GM10266 (cell line): ENCODE results near the gene SSH2.
"Not testable (repeated sequence)": the region's sequence is repeated elsewhere in the genome, so short reads cannot be mapped to it uniquely, and the experiment has no call there.

Experiments
- DNase-seq: peaks from one replicate; pipeline ENCODE4 v3.0.0; 2012; ENCODE audit errors: extremely low spot score
- TF ChIP-seq, protein P1 (sequence below): IDR thresholded peaks from 2 replicates; pipeline ENCODE4 v1.5.1; 2012; ENCODE audit warnings: mild to moderate bottlenecking, low read depth; ENCODE audit not compliant: control insufficient read depth, insufficient read depth; ENCODE audit errors: missing control alignments

SSH2 gene

DNA sequence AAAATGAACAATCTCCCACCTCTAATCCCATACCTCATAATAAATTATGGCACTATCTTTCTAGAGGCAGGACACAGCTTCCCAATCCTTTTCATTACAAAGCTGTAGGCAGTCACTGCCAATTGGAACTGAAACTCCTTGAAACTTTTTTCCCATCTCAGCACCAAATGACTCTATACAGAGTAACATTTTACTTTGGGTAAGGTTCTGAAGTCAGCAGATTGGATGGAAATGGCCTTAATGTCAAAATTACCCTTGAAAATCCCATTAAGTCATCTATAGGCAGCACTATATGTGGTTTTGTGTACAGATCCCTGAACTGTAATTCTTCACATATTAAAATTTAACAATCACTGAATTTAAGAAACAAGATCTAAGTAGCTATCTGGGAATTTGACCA, 277.1 kb downstream of the SSH2 start:
- DNase-seq: no peak
- TF ChIP-seq, protein P1, sequence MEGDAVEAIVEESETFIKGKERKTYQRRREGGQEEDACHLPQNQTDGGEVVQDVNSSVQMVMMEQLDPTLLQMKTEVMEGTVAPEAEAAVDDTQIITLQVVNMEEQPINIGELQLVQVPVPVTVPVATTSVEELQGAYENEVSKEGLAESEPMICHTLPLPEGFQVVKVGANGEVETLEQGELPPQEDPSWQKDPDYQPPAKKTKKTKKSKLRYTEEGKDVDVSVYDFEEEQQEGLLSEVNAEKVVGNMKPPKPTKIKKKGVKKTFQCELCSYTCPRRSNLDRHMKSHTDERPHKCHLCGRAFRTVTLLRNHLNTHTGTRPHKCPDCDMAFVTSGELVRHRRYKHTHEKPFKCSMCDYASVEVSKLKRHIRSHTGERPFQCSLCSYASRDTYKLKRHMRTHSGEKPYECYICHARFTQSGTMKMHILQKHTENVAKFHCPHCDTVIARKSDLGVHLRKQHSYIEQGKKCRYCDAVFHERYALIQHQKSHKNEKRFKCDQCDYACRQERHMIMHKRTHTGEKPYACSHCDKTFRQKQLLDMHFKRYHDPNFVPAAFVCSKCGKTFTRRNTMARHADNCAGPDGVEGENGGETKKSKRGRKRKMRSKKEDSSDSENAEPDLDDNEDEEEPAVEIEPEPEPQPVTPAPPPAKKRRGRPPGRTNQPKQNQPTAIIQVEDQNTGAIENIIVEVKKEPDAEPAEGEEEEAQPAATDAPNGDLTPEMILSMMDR: no peak

DNA sequence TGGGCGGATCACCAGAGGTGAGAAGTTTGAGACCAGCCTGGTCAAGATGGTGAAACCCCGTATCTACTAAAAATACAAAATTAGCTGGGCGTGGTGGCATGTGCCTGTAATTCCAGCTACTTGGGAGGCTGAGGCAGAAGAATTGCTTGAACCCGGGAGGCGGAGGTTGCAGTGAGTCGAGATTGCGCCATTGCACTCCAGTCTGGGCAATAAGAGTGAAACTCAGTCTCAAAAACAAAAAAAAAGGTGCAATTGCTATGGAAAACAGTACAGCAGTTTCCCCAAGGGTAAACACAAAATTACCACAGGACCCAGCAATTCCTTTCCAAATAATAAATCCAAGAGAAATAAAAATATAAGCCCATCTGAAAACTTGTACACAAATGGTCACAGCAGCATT, 278.1 kb downstream of the SSH2 start:
- not testable (repeated sequence) for DNase-seq

DNA sequence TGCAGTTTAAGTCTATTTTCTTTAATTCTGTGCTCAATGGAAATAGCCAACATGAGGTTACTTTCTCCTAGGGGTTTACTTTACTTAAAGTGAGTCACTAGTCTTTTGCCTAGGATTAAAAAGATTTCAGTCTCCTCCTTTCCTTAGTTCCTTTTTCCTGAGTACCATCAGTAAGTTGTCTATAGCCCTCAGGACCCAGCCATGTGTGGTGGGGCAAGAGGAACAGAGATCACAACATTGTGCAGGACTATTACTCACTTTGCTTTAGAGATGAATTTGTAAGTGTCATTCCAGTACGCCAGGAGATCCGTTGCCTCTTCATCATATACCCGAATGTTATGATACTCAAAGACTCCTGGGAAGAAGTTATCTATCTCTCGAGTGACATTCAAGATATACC, 279.6 kb downstream of the SSH2 start:
- no peak for DNase-seq
- TF ChIP-seq, protein P1: no peak

DNA sequence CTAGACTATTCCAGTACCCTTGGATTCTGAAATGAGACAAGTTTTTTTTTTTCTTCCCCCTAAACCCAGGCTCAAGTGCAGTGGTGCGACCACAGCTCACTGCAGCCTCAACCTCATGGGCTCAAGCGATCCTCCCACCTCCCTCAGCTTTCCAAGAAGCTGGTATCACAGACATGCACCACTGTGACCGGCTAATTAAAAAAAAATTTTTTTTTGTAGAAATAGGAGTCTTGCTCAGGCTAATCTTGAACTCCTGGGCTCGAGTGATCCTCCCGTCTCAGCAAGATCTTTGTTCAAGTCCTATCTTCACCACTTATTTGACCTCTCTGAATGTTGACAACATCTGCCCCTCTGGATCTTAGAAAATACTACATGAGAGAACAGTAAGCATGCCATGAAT, 280.7 kb downstream of the SSH2 start:
- TF ChIP-seq, protein P1: no peak
- no peak for DNase-seq

DNA sequence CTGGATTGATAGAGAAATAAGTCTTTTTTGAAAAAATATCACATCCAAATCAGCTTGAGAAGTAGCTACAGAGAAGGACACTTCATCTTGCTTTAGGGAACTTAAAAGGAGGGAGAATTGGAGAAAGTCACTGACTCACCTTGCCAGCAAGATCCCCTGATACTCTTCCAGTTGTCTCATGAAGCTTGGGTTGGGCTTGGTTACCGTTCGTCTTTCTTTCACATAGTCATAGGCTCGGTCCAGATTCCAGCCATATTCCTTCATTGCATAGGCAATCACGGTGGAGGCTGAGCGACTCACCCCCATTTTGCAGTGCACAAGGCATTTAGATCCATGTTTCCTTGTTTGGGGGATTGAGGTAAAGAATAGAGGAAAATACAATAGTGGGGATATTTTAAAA, 282.0 kb downstream of the SSH2 start:
- DNase-seq: no peak
- TF ChIP-seq, protein P1: no peak

DNA sequence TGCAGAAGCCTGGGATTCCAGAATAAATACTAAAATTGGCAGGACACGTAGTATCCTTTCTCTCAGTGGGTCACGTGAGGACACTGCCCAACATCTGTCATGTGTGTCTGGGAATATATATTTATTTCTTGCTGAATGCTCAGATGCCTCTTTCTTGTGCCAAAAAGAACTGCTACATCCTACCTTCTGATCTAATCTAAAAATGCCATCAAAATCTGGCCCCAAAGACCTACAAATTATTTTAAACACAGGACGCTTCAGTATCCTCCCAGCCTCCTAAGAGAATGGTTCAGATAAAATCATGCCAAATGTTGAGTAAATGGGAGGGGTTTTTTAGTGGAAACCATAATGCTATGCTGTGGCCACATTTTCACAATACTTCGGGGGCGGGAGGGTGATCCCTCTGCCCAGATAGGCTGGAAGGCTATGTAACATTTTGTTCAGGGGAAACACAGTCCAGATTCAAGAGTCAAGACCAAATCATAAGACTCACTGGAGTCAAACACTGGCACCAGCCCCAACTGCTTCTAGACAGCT, 284.4 kb downstream of the SSH2 start:
- TF ChIP-seq, protein P1: no peak
- DNase-seq: no peak

DNA sequence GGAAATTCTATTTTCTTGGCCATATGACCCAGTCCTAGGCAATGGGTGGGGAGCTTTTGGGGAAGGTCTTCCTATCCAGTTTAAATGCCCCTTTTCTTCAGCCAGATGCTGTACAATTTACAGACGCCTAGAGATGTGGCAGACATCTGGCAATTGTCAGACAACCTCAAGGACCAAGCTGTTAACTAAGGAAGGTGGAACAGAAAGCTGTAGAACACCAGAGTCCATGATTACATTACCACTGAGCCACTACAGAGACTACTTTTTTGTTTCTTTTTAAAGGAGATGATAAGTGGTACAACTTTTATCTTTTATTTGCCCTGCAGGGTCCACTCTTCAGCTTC, 286.2 kb downstream of the SSH2 start:
- TF ChIP-seq, protein P1: no peak
- DNase-seq: no peak

DNA sequence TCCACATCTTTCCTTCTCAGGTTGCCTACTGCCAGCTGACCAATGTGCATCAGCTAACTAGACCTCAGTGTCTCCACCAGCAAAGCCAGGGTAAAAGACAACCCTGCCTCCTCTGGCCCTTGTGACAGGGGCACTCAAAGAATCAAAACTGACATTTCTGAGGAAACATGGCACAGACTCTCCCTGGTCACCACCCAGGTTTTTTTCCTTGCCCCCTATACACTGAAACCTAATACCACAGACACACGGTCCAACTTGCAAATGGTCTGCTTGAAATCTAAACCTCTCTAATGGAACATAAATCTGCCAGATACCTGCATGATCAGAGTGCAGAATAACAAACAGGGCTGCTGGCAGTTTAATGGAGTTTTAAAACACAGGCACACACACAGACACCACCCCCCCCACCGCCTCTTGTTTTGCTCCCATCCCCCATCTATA, 287.8 kb downstream of the SSH2 start:
- no peak for DNase-seq
- TF ChIP-seq, protein P1: no peak
